ENCODE data around the gene PSKH1.

GRCh38 chr16:67892375-67892774, 679 bp upstream of the PSKH1 start:
- TF ChIP-seq TAF1 (conservative IDR thresholded peaks at IDR 0.05) (no peak), HNF4A (conservative IDR thresholded peaks at IDR 0.05) (no peak), EGR1 (IDR thresholded peaks at IDR 0.05; ENCODE audit: low read depth in 2 of 2) (no peak)
- TF ChIP-seq, protein P1, sequence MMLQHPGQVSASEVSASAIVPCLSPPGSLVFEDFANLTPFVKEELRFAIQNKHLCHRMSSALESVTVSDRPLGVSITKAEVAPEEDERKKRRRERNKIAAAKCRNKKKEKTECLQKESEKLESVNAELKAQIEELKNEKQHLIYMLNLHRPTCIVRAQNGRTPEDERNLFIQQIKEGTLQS (IDR thresholded peaks at IDR 0.05) = no peak
- TF ChIP-seq, protein P2, sequence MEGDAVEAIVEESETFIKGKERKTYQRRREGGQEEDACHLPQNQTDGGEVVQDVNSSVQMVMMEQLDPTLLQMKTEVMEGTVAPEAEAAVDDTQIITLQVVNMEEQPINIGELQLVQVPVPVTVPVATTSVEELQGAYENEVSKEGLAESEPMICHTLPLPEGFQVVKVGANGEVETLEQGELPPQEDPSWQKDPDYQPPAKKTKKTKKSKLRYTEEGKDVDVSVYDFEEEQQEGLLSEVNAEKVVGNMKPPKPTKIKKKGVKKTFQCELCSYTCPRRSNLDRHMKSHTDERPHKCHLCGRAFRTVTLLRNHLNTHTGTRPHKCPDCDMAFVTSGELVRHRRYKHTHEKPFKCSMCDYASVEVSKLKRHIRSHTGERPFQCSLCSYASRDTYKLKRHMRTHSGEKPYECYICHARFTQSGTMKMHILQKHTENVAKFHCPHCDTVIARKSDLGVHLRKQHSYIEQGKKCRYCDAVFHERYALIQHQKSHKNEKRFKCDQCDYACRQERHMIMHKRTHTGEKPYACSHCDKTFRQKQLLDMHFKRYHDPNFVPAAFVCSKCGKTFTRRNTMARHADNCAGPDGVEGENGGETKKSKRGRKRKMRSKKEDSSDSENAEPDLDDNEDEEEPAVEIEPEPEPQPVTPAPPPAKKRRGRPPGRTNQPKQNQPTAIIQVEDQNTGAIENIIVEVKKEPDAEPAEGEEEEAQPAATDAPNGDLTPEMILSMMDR (IDR thresholded peaks at IDR 0.05; ENCODE audit: low read depth, low read length, missing input control) = no peak

All from liver (tissue), 3 donors.